Nephron progenitor cell (in vitro differentiated cells): ENCODE data around the gene CEACAM7.
A peak's percentile ranks its signal among the peaks of the same experiment; 100 is the strongest.
"Not testable (repeated sequence)": the region's sequence is repeated elsewhere in the genome, so short reads cannot be mapped to it uniquely, and the experiment has no call there.

Experiments used
- DNase-seq: peaks from one replicate; pipeline ENCODE4 v3.0.0; 2021
- H3K27ac Mint-ChIP-seq: 2 replicates; pipeline ENCODE4 v1.8.0; 2021; ENCODE audit warnings: mild to moderate bottlenecking, moderate library complexity, mixed read lengths
- H3K27me3 Mint-ChIP-seq: 2 replicates; pipeline ENCODE4 v1.8.0; 2021; ENCODE audit warnings: mild to moderate bottlenecking, low read depth, mixed read lengths; ENCODE audit not compliant: poor library complexity
- H3K36me3 Mint-ChIP-seq: 2 replicates; pipeline ENCODE4 v1.8.0; 2021; ENCODE audit warnings: low read depth, mixed read lengths
- H3K4me1 Mint-ChIP-seq: 2 replicates; pipeline ENCODE4 v1.8.0; 2021; ENCODE audit warnings: mixed read lengths
- H3K4me3 Mint-ChIP-seq: 2 replicates; pipeline ENCODE4 v1.8.0; 2021; ENCODE audit warnings: mild to moderate bottlenecking, moderate library complexity, mixed read lengths
- H3K9me3 Mint-ChIP-seq: 2 replicates; pipeline ENCODE4 v1.8.0; 2021; ENCODE audit warnings: mild to moderate bottlenecking, moderate library complexity, mixed read lengths
- TF ChIP-seq, protein P1 (sequence below): fragments of 200-600 bp; sonication (generic); IDR thresholded peaks from 2 replicates; pipeline ENCODE4 v1.5.0; 2021; ENCODE audit warnings: antibody characterized with exemption

Gene CEACAM7

DNA sequence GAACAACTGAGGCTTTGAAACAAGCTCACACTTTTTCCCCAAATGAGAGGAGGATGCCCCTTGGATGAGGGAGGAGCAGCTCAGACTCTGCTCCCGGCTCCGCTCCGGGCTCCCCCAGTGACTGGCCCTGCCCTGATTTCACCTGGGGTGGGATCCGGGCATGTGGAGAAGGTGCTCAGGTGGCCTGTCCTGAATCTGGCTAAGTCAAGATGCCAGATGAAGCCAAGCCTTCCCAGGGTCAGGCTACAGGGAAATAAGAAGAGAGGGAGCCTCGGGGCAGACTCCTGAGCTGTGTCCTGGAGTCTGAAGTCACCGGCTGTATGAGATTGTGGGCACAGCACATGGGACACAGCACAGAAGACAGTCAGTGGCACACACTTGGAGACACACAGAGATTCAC is 30.7 kb upstream of the CEACAM7 start:
- TF ChIP-seq, protein P1, sequence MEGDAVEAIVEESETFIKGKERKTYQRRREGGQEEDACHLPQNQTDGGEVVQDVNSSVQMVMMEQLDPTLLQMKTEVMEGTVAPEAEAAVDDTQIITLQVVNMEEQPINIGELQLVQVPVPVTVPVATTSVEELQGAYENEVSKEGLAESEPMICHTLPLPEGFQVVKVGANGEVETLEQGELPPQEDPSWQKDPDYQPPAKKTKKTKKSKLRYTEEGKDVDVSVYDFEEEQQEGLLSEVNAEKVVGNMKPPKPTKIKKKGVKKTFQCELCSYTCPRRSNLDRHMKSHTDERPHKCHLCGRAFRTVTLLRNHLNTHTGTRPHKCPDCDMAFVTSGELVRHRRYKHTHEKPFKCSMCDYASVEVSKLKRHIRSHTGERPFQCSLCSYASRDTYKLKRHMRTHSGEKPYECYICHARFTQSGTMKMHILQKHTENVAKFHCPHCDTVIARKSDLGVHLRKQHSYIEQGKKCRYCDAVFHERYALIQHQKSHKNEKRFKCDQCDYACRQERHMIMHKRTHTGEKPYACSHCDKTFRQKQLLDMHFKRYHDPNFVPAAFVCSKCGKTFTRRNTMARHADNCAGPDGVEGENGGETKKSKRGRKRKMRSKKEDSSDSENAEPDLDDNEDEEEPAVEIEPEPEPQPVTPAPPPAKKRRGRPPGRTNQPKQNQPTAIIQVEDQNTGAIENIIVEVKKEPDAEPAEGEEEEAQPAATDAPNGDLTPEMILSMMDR = no peak
- no peak overlapping the region for H3K27ac Mint-ChIP-seq
- no peak overlapping the region for H3K4me3 Mint-ChIP-seq
- no peaks in the 10 kb centered on the region for H3K36me3 Mint-ChIP-seq
- peaks cover 81% of the 10 kb centered on the region for H3K9me3 Mint-ChIP-seq
- DNase-seq = no peak
- no peaks in the 10 kb centered on the region for H3K4me1 Mint-ChIP-seq
- peaks cover 6% of the 10 kb centered on the region for H3K27me3 Mint-ChIP-seq

DNA sequence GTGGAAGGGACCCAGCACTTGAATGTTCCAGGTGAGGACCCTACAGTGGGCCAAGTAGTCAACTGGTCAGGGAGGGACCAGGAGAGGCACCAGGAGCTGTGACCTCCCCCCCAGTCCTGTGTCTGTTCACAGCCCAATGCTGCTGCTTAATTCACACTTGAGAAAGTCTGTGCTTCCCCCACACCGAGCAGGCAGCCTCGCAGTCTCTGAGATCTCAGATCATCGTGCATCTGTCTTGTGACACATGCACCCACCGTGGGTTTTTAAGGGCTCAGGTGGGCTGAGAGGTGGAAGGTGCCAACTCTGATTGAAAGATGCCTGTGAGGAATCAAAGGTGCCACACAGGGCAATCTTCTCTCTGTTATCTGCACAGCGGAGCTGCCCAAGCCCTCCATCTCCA is 26.5 kb upstream of the CEACAM7 start:
- Mint-ChIP-seq H3K36me3 (no peaks in the 10 kb centered on the region), H3K4me3 (no peak overlapping the region), H3K27ac (no peak overlapping the region), H3K27me3 (peaks cover 15% of the 10 kb centered on the region), H3K9me3 (peaks cover 90% of the 10 kb centered on the region), H3K4me1 (no peaks in the 10 kb centered on the region)
- DNase-seq = no peak
- TF ChIP-seq, protein P1 = no peak

DNA sequence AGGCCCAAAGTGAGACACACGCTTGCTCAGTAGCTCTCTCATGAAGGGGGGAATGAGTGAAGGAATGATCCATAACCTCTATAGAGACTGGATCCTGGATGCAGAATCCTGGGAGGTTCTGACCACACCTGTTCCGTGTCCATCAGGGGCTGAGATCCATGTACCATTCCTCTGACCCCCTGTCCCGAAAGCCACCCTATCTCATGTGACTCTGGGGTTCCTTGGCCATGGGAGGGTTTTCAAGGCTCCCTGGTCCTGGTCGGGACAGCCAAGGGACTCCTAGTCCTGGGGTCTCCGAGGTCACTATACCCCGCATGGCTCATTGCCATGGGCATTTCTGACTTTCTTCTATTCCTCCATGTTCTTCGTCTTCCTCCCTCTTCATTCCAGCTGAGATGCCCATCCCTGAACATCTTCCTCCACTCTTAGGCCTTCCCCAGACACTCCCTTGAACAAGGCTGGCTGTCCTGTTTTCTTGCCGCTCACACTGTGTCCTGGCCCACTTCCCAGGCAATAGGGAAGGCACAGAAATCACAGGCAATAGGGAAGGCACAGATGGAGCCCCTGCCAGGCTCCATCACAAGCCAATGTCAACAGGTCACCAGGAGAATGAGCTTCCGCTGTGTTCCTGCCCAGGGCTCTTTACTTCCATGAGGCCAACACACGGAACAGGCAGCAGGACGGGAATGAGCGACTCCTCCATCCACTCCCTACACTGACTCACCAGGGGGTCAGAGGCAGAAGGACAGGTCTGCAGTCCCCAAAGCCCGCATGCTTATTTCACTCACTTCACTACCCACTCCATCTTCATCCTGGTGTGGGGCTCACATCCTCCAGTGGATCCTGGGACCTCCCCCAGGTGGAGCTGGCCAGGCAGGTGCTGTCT is 23.5 kb upstream of the CEACAM7 start:
- Mint-ChIP-seq H3K4me3 (no peak overlapping the region), H3K36me3 (no peaks in the 10 kb centered on the region), H3K4me1 (no peaks in the 10 kb centered on the region), H3K9me3 (peaks cover 90% of the 10 kb centered on the region), H3K27ac (peak overlapping the region; percentile 81), H3K27me3 (peaks cover 19% of the 10 kb centered on the region)
- DNase-seq = no peak
- TF ChIP-seq, protein P1 = no peak

DNA sequence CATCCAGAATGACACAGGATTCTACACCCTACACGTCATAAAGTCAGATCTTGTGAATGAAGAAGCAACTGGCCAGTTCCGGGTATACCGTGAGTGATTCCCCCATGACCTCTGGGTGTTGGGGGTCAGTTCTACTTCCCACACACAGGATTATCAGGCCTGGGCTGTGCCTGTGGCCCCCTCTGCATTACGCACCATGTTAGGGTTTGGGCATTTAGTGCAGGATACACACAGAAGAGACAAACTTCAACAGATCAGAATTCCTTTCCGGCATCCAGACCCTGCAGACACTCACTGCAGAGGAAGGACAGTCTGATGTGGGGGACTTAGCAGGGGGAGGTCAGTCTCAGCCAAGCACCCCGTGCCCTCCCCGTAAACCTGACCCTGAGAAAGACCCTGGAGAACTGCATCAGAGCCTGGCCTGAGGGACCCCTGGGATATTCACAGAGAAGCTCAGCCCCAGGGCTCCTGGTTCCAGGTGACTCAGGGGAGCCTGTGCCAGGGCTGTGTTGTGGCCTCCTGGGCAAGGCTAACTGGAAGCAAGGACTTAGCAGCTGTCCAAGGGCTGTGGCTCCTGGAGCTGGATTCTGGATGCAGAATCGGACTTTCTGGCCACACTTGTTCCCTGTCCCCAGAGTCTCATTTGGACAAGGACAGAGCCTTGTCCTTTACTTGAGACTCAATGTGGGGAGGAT is 22.0 kb upstream of the CEACAM7 start:
- TF ChIP-seq, protein P1 = no peak
- Mint-ChIP-seq H3K27me3 (peaks cover 15% of the 10 kb centered on the region), H3K36me3 (peaks cover 5% of the 10 kb centered on the region), H3K4me1 (no peaks in the 10 kb centered on the region), H3K4me3 (no peak overlapping the region), H3K9me3 (peaks cover 92% of the 10 kb centered on the region), H3K27ac (no peak overlapping the region)
- DNase-seq = no peak

DNA sequence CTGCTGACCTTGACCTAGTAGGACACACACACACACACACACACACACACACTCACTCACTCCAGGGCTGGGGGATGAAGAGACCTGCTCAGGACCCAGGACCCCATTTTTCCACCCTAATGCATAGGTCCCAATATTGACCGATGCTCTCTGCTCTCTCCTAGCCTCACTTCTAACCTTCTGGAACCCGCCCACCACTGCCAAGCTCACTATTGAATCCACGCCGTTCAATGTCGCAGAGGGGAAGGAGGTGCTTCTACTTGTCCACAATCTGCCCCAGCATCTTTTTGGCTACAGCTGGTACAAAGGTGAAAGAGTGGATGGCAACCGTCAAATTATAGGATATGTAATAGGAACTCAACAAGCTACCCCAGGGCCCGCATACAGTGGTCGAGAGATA is 21.4 kb upstream of the CEACAM7 start:
- not testable (repeated sequence) for H3K36me3 Mint-ChIP-seq, H3K4me1 Mint-ChIP-seq, DNase-seq, H3K27ac Mint-ChIP-seq, H3K4me3 Mint-ChIP-seq
- Mint-ChIP-seq H3K9me3 (peaks cover 93% of the 10 kb centered on the region), H3K27me3 (peaks cover 15% of the 10 kb centered on the region)

DNA sequence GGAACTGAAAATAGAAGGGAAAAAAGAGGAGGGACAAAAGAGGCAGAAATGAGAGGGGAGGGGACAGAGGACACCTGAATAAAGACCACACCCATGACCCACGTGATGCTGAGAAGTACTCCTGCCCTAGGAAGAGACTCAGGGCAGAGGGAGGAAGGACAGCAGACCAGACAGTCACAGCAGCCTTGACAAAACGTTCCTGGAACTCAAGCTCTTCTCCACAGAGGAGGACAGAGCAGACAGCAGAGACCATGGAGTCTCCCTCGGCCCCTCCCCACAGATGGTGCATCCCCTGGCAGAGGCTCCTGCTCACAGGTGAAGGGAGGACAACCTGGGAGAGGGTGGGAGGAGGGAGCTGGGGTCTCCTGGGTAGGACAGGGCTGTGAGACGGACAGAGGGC is 20.4 kb upstream of the CEACAM7 start, which contains the start of gene CEACAM5:
TSS of gene CEACAM5 (plus strand) at position 146 of the 400 bp plus-strand sequence. CDS start at position 252, 106 bp downstream.
- Mint-ChIP-seq H3K27ac (no peak within 1 kb of the TSS), H3K4me1 (no peaks in the 10 kb centered on the region), H3K9me3 (peaks cover 90% of the 10 kb centered on the region), H3K36me3 (peaks cover 5% of the 10 kb centered on the region), H3K4me3 (no peak within 1 kb of the TSS), H3K27me3 (peaks cover 11% of the 10 kb centered on the region)
- DNase-seq = no peak
- TF ChIP-seq, protein P1 = no peak
